ENCODE data around the gene ATP6V1B1.

Gene ATP6V1B1

DNA sequence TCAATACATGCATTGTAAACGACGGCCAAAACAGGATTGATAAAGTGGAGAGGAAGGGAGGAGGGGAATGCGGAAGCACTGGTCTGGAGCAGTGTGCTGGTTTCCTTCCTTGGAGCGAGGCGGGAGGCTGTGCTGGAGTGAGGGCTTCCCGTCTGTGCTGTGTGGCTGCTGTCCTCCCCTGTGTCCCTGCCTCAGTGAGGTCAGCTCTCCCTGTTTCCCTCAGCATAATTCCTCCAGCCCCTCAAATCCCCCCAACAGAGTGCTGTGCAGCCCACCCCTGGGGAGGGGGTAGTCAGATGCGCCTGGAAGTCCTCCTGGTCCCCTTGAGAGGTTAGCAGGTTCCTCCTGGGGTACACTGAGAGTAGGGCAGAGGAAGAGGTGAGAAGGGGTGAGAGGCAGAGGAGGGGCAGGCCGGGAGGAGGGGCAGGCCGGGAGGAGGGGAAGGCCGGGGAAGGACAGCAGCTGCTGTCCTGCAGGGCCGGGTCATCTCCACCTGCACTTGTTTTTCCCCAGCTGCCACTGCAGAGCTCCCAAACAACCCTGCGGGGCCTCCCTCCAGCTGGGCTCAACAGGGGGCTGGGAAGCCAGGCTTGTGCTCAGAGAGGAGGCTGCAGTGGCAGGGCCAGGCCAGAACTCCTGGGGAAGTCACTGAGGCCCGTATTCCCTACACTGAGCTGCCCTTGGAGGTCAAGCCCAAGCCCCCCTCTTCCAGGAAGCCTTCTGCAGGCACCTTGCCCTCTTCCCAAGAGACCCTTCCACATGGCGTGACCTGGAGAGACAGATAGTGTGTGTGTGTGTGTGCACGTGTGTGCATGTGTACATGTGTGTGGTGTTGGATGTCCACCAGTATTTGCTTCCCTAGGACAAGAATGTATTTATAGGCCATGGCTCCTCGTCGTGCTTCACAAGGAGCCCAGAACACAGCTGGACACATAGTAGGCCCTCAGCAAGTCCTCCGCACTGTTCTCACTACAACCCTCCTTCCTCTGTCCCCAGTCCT is 13.2 kb upstream of the ATP6V1B1 start:
- TF ChIP-seq ZFX (IDR thresholded peaks at IDR 0.05; ENCODE audit: borderline replicate concordance), result no peak

DNA sequence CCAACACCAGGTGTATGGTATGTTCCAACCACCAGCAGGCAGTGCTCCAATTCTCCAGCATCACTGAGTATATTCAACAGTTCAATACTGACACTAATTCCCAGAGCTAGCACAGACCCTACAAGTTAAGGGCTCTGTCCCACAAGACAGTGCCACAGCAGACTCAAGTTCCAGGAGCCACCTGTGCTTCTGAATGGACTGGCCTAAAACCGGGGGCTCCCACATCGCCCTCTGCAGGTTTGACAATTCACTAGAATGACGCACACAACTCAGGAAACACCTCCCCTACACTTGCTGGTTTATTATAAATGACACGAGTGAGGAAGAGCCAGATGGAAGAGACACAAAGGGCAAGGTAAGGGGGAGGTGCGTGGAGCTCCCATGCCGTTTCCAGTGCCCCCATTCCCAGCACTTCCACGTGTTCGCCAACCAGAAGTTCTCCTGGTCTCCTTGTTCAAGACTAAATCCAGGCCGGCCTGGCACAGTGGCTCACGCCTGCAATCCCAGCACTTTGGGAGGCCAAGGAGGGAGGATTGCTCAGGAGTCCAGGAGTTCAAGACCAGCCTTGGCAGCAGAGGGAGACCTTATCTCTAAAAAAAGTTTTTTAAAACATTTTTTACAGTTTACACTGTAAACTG is 12.2 kb upstream of the ATP6V1B1 start:
- TF ChIP-seq, protein P1, sequence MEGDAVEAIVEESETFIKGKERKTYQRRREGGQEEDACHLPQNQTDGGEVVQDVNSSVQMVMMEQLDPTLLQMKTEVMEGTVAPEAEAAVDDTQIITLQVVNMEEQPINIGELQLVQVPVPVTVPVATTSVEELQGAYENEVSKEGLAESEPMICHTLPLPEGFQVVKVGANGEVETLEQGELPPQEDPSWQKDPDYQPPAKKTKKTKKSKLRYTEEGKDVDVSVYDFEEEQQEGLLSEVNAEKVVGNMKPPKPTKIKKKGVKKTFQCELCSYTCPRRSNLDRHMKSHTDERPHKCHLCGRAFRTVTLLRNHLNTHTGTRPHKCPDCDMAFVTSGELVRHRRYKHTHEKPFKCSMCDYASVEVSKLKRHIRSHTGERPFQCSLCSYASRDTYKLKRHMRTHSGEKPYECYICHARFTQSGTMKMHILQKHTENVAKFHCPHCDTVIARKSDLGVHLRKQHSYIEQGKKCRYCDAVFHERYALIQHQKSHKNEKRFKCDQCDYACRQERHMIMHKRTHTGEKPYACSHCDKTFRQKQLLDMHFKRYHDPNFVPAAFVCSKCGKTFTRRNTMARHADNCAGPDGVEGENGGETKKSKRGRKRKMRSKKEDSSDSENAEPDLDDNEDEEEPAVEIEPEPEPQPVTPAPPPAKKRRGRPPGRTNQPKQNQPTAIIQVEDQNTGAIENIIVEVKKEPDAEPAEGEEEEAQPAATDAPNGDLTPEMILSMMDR (IDR thresholded peaks at IDR 0.05), result peak; percentile 38
- no peak for TF ChIP-seq ZFX (IDR thresholded peaks at IDR 0.05; ENCODE audit: borderline replicate concordance)
- no peak overlapping the region for H3K27ac ChIP-seq

More for the DNA sequence above, 13.2 kb upstream of the ATP6V1B1 start:
- H3K27ac ChIP-seq, result no peak overlapping the region

DNA sequence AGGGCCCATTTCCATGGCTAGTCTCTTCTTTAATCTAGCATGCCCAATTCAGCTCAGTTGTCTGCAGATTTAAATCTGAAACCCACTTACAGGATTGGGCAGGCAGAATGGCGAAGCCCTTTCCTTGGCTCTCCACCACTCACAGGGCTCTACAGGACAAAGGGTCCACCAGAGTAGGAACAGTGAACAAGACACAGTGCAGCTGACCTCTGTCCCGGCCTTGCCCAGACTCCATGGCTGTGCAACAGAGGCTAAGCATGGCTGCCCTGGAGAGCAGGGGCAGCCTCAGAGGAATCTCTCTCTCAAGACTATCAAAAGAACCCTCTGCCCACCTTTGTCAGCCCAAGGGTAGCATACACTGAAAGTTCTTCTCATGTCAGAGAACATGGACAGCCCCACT is 9.7 kb upstream of the ATP6V1B1 start:
- TF ChIP-seq ZFX (IDR thresholded peaks at IDR 0.05; ENCODE audit: borderline replicate concordance), result no peak
- TF ChIP-seq, protein P1 (IDR thresholded peaks at IDR 0.05), result no peak
- H3K27ac ChIP-seq, result no peak overlapping the region

DNA sequence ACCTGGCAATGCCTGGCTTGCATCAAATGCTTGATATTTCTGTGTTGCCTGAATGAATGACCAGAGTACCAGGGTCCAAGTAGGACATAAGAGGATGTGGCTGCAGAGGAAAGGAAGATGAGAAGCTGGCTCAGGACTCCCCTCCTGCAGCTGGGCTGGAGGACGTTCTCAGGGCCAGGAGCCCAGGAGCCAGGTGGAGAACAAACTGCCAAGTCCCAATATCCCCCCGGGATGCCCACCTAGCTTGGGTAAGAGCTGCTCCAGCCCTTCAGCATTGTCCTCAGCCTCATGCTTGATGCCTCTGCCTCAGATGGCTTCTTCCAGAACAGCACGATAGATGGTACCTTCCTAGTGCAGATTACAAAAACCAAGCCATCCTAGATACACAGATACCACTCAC is 8.6 kb upstream of the ATP6V1B1 start:
- no peak for TF ChIP-seq ZFX (IDR thresholded peaks at IDR 0.05; ENCODE audit: borderline replicate concordance)
- H3K27ac ChIP-seq, result no peak overlapping the region

DNA sequence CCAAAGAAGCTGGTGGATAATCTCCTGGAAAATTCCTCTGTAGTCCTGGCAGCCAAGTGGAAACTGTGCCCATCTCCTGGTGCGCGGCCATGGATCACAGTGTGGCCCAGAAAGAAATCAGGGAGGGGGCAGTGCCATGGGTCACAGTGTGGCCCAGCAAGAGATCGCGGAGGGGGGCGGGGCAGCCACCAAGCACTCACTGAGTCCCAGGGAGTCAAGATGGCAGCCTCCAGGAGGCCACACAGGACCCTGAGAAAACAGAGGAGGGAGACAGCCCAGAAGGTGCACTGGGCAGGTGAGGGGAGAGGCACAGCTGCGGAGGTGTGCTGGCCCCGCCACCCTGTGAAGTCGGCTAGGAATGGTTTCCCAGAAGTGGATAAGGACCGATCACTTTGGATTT is 8.1 kb upstream of the ATP6V1B1 start:
- no peak overlapping the region for H3K27ac ChIP-seq
- TF ChIP-seq ZFX (IDR thresholded peaks at IDR 0.05; ENCODE audit: borderline replicate concordance), result no peak
- TF ChIP-seq, protein P1 (IDR thresholded peaks at IDR 0.05), result no peak

DNA sequence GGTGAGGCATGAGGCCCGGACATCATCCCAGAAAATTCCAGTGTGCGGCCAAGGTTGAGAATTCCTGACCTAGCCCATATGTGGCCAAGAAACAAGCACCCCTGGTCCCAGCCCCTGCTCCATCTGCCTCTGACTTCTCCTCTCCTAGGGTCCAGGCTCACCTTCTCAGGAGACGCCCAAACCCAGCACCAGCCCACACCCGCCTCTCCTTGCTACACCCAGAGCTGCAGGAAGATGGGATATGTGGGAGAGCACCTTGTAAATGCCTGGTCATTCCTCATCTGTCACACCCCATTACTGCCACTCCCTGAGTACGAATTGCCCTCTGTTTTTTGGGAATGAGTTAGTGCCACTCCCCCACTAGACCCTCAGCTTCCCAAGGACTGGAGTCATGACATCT is 7.3 kb upstream of the ATP6V1B1 start:
- no peak overlapping the region for H3K27ac ChIP-seq
- TF ChIP-seq ZFX (IDR thresholded peaks at IDR 0.05; ENCODE audit: borderline replicate concordance), result no peak
- TF ChIP-seq, protein P1 (IDR thresholded peaks at IDR 0.05), result no peak

DNA sequence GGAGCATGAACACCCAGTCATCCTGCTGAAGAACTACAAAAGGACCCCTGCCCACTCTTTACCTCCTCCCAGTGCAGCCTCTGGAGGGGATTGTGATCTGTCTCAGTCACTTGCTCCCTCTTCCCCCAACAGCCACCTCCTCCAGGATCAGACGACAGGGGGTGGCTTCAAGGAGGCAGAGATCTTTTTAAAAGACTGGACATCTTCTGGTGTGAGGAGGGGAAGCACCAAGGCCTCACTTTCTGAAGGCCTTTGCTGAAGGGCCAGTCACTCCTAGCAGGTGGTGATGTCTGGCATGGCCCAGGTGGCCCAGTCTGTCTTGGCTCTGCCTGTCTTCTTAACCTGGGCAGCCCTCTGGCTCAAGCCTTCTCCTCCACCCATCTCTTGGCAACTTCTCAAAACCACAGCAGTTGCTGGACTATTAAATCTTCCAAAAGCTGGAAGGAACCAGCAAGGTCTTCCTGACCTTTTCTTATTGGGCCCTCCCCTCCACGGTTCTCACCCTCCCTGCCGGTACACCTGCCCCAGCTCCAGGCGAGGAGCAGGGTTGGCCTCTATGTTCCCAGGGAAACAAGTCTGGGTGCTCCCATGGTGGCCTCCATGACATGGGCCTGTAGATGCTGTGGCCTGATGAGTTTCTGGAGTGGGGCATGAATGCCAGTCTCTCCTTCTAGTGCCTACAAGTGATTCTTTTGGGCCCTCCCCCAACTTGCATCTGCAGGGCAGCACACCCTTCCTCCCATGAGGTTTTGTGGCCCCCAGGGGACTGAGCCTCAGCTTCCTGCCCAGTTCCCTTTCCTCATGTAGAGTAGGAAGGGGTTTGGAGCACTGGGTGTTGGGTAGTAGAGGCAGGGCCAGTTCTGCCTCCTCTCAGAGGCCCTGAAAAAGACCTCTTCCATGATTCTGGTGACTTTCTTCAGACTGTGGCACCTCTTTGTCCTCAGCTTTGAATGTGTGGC is 5.0 kb upstream of the ATP6V1B1 start:
- H3K27ac ChIP-seq, result no peak overlapping the region

More for the DNA sequence above, 5.0 kb upstream of the ATP6V1B1 start:
- TF ChIP-seq ZFX (IDR thresholded peaks at IDR 0.05; ENCODE audit: borderline replicate concordance), result no peak
- TF ChIP-seq, protein P1 (IDR thresholded peaks at IDR 0.05), result no peak
